CD4-positive, alpha-beta memory T cell (primary cell): Measurements from ENCODE around the gene NAV1. TPM values are rescaled to one million over a fixed set of nuclear protein-coding genes. Genes with fewer than 3 reads are reported as not detected.

Experiments
- CTCF ChIA-PET: fragments of 350-600 bp; sonication (Branson Sonifier 250); formaldehyde crosslinking; loops from one replicate; lab custom pipeline; 2021; ENCODE audit warnings: inconsistent platforms; ENCODE audit not compliant: partially characterized antibody; lab: Charles Lee
- POLR2A ChIA-PET: fragments of 350-600 bp; sonication (Branson Sonifier 250); formaldehyde crosslinking; loops from one replicate; lab custom pipeline; 2021; ENCODE audit not compliant: partially characterized antibody; lab: Charles Lee
- DNase-seq, 5 donors: peaks; one replicate each; pipeline versions ENCODE4 v3.0.0 to v3.0.0-alpha.2; 2020 to 2022; ENCODE audit warnings: mixed read lengths in 1 of 5
- H3K27ac ChIP-seq: one replicate; pipeline ENCODE4 v1.7.0; 2013; ENCODE audit warnings: low read depth, low read length
- H3K27me3 ChIP-seq: 2 replicates; pipeline ENCODE4 v1.7.0; 2013; ENCODE audit warnings: mild to moderate bottlenecking, low read length, moderate library complexity; ENCODE audit not compliant: insufficient read depth
- H3K36me3 ChIP-seq: 2 replicates; pipeline ENCODE4 v1.7.0; 2013; ENCODE audit warnings: mild to moderate bottlenecking, low read length, moderate library complexity; ENCODE audit not compliant: insufficient read depth
- H3K4me1 ChIP-seq: 2 replicates; pipeline ENCODE4 v1.7.0; 2013; ENCODE audit warnings: mild to moderate bottlenecking, low read length, moderate library complexity; ENCODE audit not compliant: insufficient read depth
- H3K4me3 ChIP-seq, 2 donors: one replicate each; pipeline ENCODE4 v1.7.0; 2013; ENCODE audit warnings: low read length in 2 of 2, mild to moderate bottlenecking in 1 of 2
- H3K9me3 ChIP-seq, 2 donors: one replicate each; pipeline ENCODE4 v1.7.0; 2013; ENCODE audit warnings: low read length in 2 of 2, control low read depth in 1 of 2; ENCODE audit not compliant: control insufficient read depth in 1 of 2
- H3K27ac Mint-ChIP-seq, 7 donors: one replicate each; pipeline ENCODE4 v1.8.0; 2020 to 2021; ENCODE audit warnings: mixed read lengths in 7 of 7, mild to moderate bottlenecking in 6 of 7, inconsistent platforms in 3 of 7, moderate library complexity in 3 of 7
- H3K27me3 Mint-ChIP-seq, 2 donors: one replicate each; pipeline ENCODE4 v1.8.0; 2020 to 2021; ENCODE audit warnings: mixed read lengths in 2 of 2
- H3K36me3 Mint-ChIP-seq, 2 donors: one replicate each; pipeline ENCODE4 v1.8.0; 2020 to 2021; ENCODE audit warnings: mixed read lengths in 2 of 2, inconsistent platforms in 1 of 2, mild to moderate bottlenecking in 1 of 2
- H3K4me1 Mint-ChIP-seq, 4 donors: one replicate each; pipeline ENCODE4 v1.8.0; 2020 to 2021; ENCODE audit warnings: mixed read lengths in 4 of 4, mild to moderate bottlenecking in 1 of 4
- H3K4me3 Mint-ChIP-seq, 8 donors: one replicate each; pipeline ENCODE4 v1.8.0; 2020 to 2021; ENCODE audit warnings: mixed read lengths in 8 of 8, mild to moderate bottlenecking in 7 of 8, moderate library complexity in 6 of 8, inconsistent platforms in 3 of 8
- H3K9me3 Mint-ChIP-seq, 8 donors: one replicate each; pipeline ENCODE4 v1.8.0; 2020 to 2021; ENCODE audit warnings: mixed read lengths in 8 of 8, mild to moderate bottlenecking in 5 of 8, inconsistent platforms in 3 of 8, moderate library complexity in 1 of 8
- intact Hi-C: fragments of 100-400 bp; cut with micrococcal nuclease; formaldehyde crosslinking; loops from one replicate; pipeline ENCODE4 v1.15.1; 2023
- polyA plus RNA-seq, 2 donors: library from polyadenylated mRNA; unstranded; fragments of 300-500 nt; fragmentation: Illumina TruSeq; gene quantifications; one replicate each; pipeline ENCODE4 v1.2.3, GENCODE V29; 2021
- total RNA-seq, 2 experiments: library from RNA; stranded (reverse); gene quantifications; one replicate each; pipeline ENCODE4 v1.2.3, GENCODE V29; 2021

NAV1 gene
- total and polyA plus RNA-seq, 4 experiments from 2014 or later = 0.29 to 4.7 (median 3.7) TPM

- peaks cover 32% of the 10 kb centered on the region for H3K36me3 ChIP-seq
- no peaks in the 10 kb centered on the region for H3K27me3 ChIP-seq
- Mint-ChIP-seq H3K9me3 (peaks cover 0 to 2% (median 0%) of the 10 kb centered on the region in 8 donors), H3K27ac (peak overlapping the region in 2 of 7 donors; percentile 20 to 41), H3K36me3 (peaks cover 20 to 61% of the 10 kb centered on the region in 2 donors), H3K27me3 (no peaks in the 10 kb centered on the region), H3K4me3 (no peak overlapping the region), H3K4me1 (peaks cover 0 to 8% (median 2%) of the 10 kb centered on the region in 4 donors)
- no peak overlapping the region for H3K27ac ChIP-seq
- no peak for DNase-seq
- intact Hi-C loops = no loop called here
- ChIA-PET POLR2A (interaction anchor here (0.7 to 2.7 kb wide), 2 partner anchors 13 kb away, joined by 3 to 7 read pairs; partner anchors contain the start of gene CSRP1), CTCF (interaction anchor here (3.2 to 22.2 kb wide), 2 partner anchors 12 to 15 kb away, joined by 18 to 714 read pairs; partner anchors contain the start of gene CSRP1)
- H3K9me3 ChIP-seq = no peaks in the 10 kb centered on the region
- H3K4me3 ChIP-seq = no peak overlapping the region
- H3K4me1 ChIP-seq = no peaks in the 10 kb centered on the region
These were observed 44.9 kb upstream of the NAV1 start for GRCh38 chr1:201493757-201494617.

GRCh38 chr1:201495551-201496295 is 43.2 kb upstream of the NAV1 start:
- intact Hi-C loops = no loop called here
- CTCF ChIA-PET = interaction anchor here (3.2 to 22.2 kb wide), 2 partner anchors 13 to 14 kb away, joined by 18 to 714 read pairs; partner anchors contain the start of gene CSRP1
- peaks cover 27% of the 10 kb centered on the region for H3K36me3 ChIP-seq
- Mint-ChIP-seq H3K27ac (peak overlapping the region in 1 of 7 donors; percentile 60), H3K4me1 (peaks cover 0 to 16% (median 3%) of the 10 kb centered on the region in 4 donors), H3K4me3 (no peak overlapping the region), H3K36me3 (peaks cover 17 to 51% of the 10 kb centered on the region in 2 donors), H3K9me3 (peaks cover 0 to 2% (median 0%) of the 10 kb centered on the region in 8 donors), H3K27me3 (no peaks in the 10 kb centered on the region)
- H3K27me3 ChIP-seq = no peaks in the 10 kb centered on the region
- POLR2A ChIA-PET = interaction anchor here (2.7 kb wide), 1 partner anchor 11 kb away, joined by 7 read pairs; the partner anchor contains the start of gene CSRP1
- no peak overlapping the region for H3K27ac ChIP-seq
- H3K9me3 ChIP-seq = no peaks in the 10 kb centered on the region
- H3K4me3 ChIP-seq = no peak overlapping the region
- no peak for DNase-seq
- no peaks in the 10 kb centered on the region for H3K4me1 ChIP-seq

DNA sequence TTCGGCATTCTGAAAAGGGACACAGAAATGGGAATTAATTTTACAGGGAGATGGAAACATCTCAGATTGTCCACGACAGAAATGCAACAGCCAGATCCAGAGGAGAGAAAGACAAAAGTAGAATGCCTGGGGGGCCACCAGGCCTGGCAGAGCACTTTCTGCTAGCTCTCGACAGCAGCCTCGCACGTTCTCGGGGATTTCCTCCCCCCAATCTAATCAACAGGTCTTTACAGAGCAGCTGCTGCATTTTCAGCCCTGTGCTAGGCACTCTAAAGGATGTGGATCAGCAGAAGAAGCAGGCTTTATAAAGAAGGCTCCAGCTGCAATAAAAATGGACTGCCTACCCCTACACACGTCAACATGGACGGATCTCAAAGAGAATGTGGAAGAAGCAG is 42.6 kb upstream of the NAV1 start:
- DNase-seq = no peak
- peaks cover 0 to 2% (median 0%) of the 10 kb centered on the region in 8 donors for H3K9me3 Mint-ChIP-seq
- H3K27me3 ChIP-seq = no peaks in the 10 kb centered on the region
- H3K4me1 Mint-ChIP-seq = peaks cover 0 to 20% (median 3%) of the 10 kb centered on the region in 4 donors
- intact Hi-C loops = no loop called here
- H3K27ac ChIP-seq = no peak overlapping the region
- ChIA-PET CTCF (interaction anchor here (3.2 to 22.2 kb wide), 2 partner anchors 13 to 14 kb away, joined by 18 to 714 read pairs; partner anchors contain the start of gene CSRP1), POLR2A (interaction anchor here (2.7 kb wide), 1 partner anchor 11 kb away, joined by 7 read pairs; the partner anchor contains the start of gene CSRP1)
- H3K36me3 Mint-ChIP-seq = peaks cover 17 to 47% of the 10 kb centered on the region in 2 donors
- peaks cover 27% of the 10 kb centered on the region for H3K36me3 ChIP-seq
- H3K4me1 ChIP-seq = no peaks in the 10 kb centered on the region
- no peak overlapping the region for H3K4me3 Mint-ChIP-seq
- H3K27me3 Mint-ChIP-seq = no peaks in the 10 kb centered on the region
- no peaks in the 10 kb centered on the region for H3K9me3 ChIP-seq
- no peak overlapping the region for H3K4me3 ChIP-seq
- no peak overlapping the region for H3K27ac Mint-ChIP-seq

GRCh38 chr1:201497935-201498509 is 40.9 kb upstream of the NAV1 start:
- H3K27me3 ChIP-seq = no peaks in the 10 kb centered on the region
- Mint-ChIP-seq H3K27me3 (no peaks in the 10 kb centered on the region), H3K36me3 (peaks cover 17 to 38% of the 10 kb centered on the region in 2 donors), H3K27ac (no peak overlapping the region), H3K4me3 (no peak overlapping the region), H3K9me3 (peaks cover 0 to 2% (median 0%) of the 10 kb centered on the region in 8 donors), H3K4me1 (peaks cover 0 to 25% (median 3%) of the 10 kb centered on the region in 4 donors)
- ChIA-PET CTCF (interaction anchor here (1.0 to 24.2 kb wide), 4 partner anchors 12 to 215 kb away, joined by 3 to 714 read pairs (median 57); no protein-coding TSS in a partner anchor), POLR2A (interaction anchor here (0.7 kb wide), 1 partner anchor 9 kb away, joined by 5 read pairs; the partner anchor contains the start of gene CSRP1)
- peaks cover 24% of the 10 kb centered on the region for H3K36me3 ChIP-seq
- no peak overlapping the region for H3K4me3 ChIP-seq
- no peak for DNase-seq
- no peak overlapping the region for H3K27ac ChIP-seq
- H3K4me1 ChIP-seq = no peaks in the 10 kb centered on the region
- intact Hi-C loops = no loop called here
- no peaks in the 10 kb centered on the region for H3K9me3 ChIP-seq

- H3K4me3 Mint-ChIP-seq = no peak overlapping the region
- H3K9me3 ChIP-seq = no peaks in the 10 kb centered on the region
- intact Hi-C loops = no loop called here
- H3K27ac ChIP-seq = no peak overlapping the region
- ChIA-PET CTCF (interaction anchor here (1.3 to 24.2 kb wide), 3 partner anchors 12 to 17 kb away, joined by 3 to 714 read pairs (median 110); no protein-coding TSS in a partner anchor), POLR2A (interaction anchor here (0.7 kb wide), 1 partner anchor 9 kb away, joined by 5 read pairs; the partner anchor contains the start of gene CSRP1)
- H3K36me3 Mint-ChIP-seq = peaks cover 12 to 32% of the 10 kb centered on the region in 2 donors
- H3K4me3 ChIP-seq = no peak overlapping the region
- H3K27me3 ChIP-seq = no peaks in the 10 kb centered on the region
- H3K9me3 Mint-ChIP-seq = peaks cover 0 to 2% (median 0%) of the 10 kb centered on the region in 8 donors
- H3K27me3 Mint-ChIP-seq = no peaks in the 10 kb centered on the region
- peaks cover 23% of the 10 kb centered on the region for H3K36me3 ChIP-seq
- H3K4me1 Mint-ChIP-seq = peaks cover 3 to 27% (median 7%) of the 10 kb centered on the region in 4 donors
- no peak for DNase-seq
- H3K27ac Mint-ChIP-seq = peak overlapping the region in 1 of 7 donors; percentile 42
- peaks cover 5% of the 10 kb centered on the region for H3K4me1 ChIP-seq
These were observed 40.3 kb upstream of the NAV1 start for GRCh38 chr1:201498621-201499020.

- DNase-seq = no peak
- peaks cover 7 to 26% of the 10 kb centered on the region in 2 donors for H3K36me3 Mint-ChIP-seq
- H3K27me3 Mint-ChIP-seq = no peaks in the 10 kb centered on the region
- Histone ChIP-seq H3K27me3 (no peaks in the 10 kb centered on the region), H3K9me3 (no peaks in the 10 kb centered on the region), H3K4me3 (no peak overlapping the region), H3K36me3 (peaks cover 17% of the 10 kb centered on the region), H3K4me1 (peaks cover 8% of the 10 kb centered on the region), H3K27ac (no peak overlapping the region)
- ChIA-PET POLR2A (no interaction called here), CTCF (interaction anchor here (1.3 to 24.2 kb wide), 3 partner anchors 13 to 16 kb away, joined by 3 to 714 read pairs (median 110); no protein-coding TSS in a partner anchor)
- H3K9me3 Mint-ChIP-seq = peaks cover 0 to 2% (median 0%) of the 10 kb centered on the region in 8 donors
- peaks cover 5 to 31% (median 11%) of the 10 kb centered on the region in 4 donors for H3K4me1 Mint-ChIP-seq
- no peak overlapping the region for H3K4me3 Mint-ChIP-seq
- intact Hi-C loops = no loop called here
- peak overlapping the region in 2 of 7 donors; percentile 37 to 51 for H3K27ac Mint-ChIP-seq
These were observed 39.7 kb upstream of the NAV1 start for GRCh38 chr1:201499191-201499590.
